ENCODE data around the gene TMEFF2.

The TMEFF2 gene

DNA sequence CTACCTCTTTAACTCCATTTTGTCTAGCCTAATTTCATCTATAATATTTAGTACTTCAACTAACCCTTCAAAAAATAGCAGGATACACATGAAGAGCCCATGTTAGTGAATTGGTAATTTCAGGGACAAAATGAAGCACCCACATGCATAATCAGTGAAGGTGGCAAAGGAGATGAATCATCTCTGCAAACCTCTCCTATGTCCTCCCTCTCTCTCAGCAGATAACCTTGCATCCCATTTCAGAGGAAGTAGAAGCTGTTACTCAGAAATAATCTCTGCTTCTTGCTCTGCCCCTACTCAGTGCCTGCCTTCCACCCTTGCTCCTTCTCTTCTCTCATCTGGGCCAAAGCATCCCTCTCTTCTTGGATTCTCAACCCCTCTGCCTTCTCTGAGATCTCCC lies 287.6 kb downstream of the TMEFF2 start:
- H3K36me3 Mint-ChIP-seq (ENCODE audit: low read depth), result no peaks in the 10 kb centered on the region
- TF ChIP-seq CTCF (IDR thresholded peaks at IDR 0.05), result no peak
- no peak for DNase-seq
- H3K27ac Mint-ChIP-seq, result no peak overlapping the region
- H3K9me3 Mint-ChIP-seq, result peaks cover 4% of the 10 kb centered on the region
- H3K27me3 Mint-ChIP-seq (ENCODE audit: low read depth, poor library complexity), result no peaks in the 10 kb centered on the region
- no peak overlapping the region for H3K4me3 Mint-ChIP-seq
- H3K4me1 Mint-ChIP-seq, result no peaks in the 10 kb centered on the region

DNA sequence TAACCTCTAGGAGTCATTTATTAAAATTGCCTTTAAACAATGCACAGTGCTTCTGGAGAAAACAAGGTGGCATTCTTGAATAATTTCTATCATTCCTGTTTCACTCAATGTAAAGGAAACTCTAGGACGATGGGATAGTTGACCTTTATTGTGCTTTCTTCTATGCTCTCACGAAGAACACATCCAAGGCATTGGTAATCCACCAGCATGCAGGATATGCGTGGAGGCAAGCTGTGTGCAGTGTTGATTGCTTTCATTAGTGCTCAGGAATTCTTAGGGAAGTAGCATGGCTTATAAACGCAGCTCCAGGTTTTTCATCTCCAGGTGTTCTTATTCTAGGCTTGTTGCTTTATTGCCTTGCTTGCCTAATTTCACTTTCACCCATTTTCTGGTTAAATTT lies 289.4 kb downstream of the TMEFF2 start:
- no peak overlapping the region for H3K4me3 Mint-ChIP-seq
- no peak for TF ChIP-seq CTCF (IDR thresholded peaks at IDR 0.05)
- H3K27ac Mint-ChIP-seq, result no peak overlapping the region

DNA sequence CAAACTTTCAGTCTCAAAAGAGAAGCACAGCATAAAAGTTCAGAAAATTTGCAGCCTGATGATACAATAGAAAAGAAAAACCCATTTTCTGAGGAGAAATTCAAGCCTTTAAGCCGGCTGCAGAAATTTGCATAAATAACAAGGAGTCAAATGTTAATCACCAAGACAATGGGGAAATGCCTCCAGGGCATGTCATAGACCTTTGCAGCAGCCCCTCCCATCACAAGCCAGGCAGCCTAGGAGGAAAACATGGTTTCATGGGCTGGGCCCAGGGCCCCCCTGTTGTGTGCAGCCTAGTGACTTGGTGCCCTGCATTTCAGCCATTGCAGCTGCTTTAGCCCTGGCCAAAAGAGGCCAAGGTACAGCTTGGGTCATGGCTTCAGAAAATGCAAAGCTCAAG lies 293.7 kb downstream of the TMEFF2 start:
- no peak for DNase-seq
- no peaks in the 10 kb centered on the region for H3K4me1 Mint-ChIP-seq
- TF ChIP-seq CTCF (IDR thresholded peaks at IDR 0.05), result no peak
- H3K4me3 Mint-ChIP-seq, result no peak overlapping the region
- H3K27me3 Mint-ChIP-seq (ENCODE audit: low read depth, poor library complexity), result no peaks in the 10 kb centered on the region
- H3K27ac Mint-ChIP-seq, result no peak overlapping the region
- H3K36me3 Mint-ChIP-seq (ENCODE audit: low read depth), result peaks cover 6% of the 10 kb centered on the region
- peaks cover 16% of the 10 kb centered on the region for H3K9me3 Mint-ChIP-seq

More for the DNA sequence above, 289.4 kb downstream of the TMEFF2 start:
- H3K9me3 Mint-ChIP-seq, result peaks cover 14% of the 10 kb centered on the region
- H3K27me3 Mint-ChIP-seq (ENCODE audit: low read depth, poor library complexity), result no peaks in the 10 kb centered on the region
- H3K36me3 Mint-ChIP-seq (ENCODE audit: low read depth), result peaks cover 4% of the 10 kb centered on the region
- no peaks in the 10 kb centered on the region for H3K4me1 Mint-ChIP-seq
- DNase-seq, result no peak

DNA sequence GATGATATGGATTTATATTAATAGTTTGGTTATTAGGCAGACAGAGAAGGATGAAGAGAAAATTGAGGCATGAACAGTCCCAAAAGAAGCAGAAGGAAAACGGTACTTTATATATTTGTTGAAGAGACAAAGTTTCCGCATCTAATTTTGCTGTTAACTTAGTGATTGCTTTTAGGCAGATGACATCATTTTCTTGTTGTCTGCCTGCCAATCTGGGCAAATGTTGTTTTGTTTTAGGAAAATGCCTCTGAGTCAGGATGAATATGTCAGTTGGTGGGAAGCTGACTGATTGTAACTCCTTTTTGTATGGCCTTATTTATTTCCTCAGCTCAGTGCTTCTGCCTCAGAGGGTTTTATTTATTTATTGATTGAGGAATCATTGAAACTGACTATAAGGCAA lies 295.3 kb downstream of the TMEFF2 start:
- no peak for DNase-seq
- peaks cover 17% of the 10 kb centered on the region for H3K9me3 Mint-ChIP-seq
- TF ChIP-seq CTCF (IDR thresholded peaks at IDR 0.05), result no peak
- H3K4me1 Mint-ChIP-seq, result no peaks in the 10 kb centered on the region
- H3K27me3 Mint-ChIP-seq (ENCODE audit: low read depth, poor library complexity), result no peaks in the 10 kb centered on the region
- H3K27ac Mint-ChIP-seq, result no peak overlapping the region
- H3K36me3 Mint-ChIP-seq (ENCODE audit: low read depth), result peaks cover 6% of the 10 kb centered on the region
- H3K4me3 Mint-ChIP-seq, result no peak overlapping the region

All from nephron progenitor cell (in vitro differentiated cells).